ENCODE measurements around the gene RGL1. TPM values are rescaled to one million over a fixed set of nuclear protein-coding genes. Genes with fewer than 3 reads are reported as not detected.

RGL1 gene
- total RNA-seq, 1 donor from 2014 or later = 15.0 TPM

DNA sequence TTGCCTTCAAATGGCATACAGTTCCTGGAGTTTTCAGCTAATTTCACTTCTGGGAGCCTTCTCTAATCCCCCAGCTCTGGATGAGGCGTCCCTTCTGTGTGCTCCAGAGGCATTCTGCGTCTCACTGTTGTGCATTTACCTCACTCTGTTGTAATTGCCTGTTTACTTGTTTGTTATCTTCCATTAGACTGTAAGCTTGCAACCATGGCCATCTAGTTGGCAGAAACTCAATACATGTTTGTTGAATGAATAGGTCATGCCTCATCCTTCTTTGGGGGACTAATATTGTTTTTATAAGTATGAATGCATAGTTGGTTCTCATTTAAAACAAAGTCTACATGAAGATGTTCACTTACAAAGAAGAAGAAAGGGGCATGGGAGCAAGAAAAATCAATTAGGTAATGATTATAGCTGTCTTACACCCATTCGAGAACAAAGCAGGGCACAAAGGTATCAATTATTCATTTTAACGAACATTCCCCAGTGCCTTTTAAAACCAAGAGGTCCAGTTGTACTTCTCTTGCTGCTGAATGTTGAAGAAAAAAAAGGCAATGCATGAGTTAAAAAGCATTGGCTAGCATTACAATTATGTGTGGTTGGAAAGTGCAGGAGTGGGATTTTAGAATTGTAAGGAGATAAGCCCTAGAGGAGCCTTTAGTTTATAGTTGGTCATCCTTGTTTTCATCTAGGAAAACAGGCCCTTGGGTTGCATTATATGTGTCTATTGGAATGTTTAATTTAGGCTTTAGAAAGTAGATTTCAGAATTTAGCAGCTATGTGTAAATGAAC is 6.0 kb downstream of the RGL1 start:
- no peaks in the 10 kb centered on the region for H4K20me1 ChIP-seq (ENCODE audit: low read depth)
- Mint-ChIP-seq H3K36me3 (peaks cover 16% of the 10 kb centered on the region), H3K27me3 (ENCODE audit: insufficient read depth, low read depth) (no peaks in the 10 kb centered on the region), H3K27ac (no peak overlapping the region), H3K4me1 (peaks cover 72% of the 10 kb centered on the region), H3K9me3 (no peaks in the 10 kb centered on the region), H3K4me3 (no peak overlapping the region)
- DNase-seq (ENCODE audit: low spot score) = no peak
- no peak overlapping the region for H3K4me3 ChIP-seq
- H3K4me2 ChIP-seq = no peak overlapping the region
- no peaks in the 10 kb centered on the region for H3K36me3 ChIP-seq
- peak overlapping the region; percentile 21 for H3K27ac ChIP-seq
- H3K4me1 ChIP-seq = peaks cover 78% of the 10 kb centered on the region
- no peaks in the 10 kb centered on the region for H3K9me3 ChIP-seq (ENCODE audit: low read depth)
- peaks cover 86% of the 10 kb centered on the region for H3K79me2 ChIP-seq (ENCODE audit: low read depth)
- H2AFZ ChIP-seq (replicated peaks) = no peak overlapping the region
- peaks cover 51% of the 10 kb centered on the region for H3F3A ChIP-seq (ENCODE audit: low read depth)
- TF ChIP-seq EZH2 (IDR thresholded peaks at IDR 0.05) = no peak
- TF ChIP-seq EZH2phosphoT487 (IDR thresholded peaks at IDR 0.05) = no peak
- TF ChIP-seq, protein P1, sequence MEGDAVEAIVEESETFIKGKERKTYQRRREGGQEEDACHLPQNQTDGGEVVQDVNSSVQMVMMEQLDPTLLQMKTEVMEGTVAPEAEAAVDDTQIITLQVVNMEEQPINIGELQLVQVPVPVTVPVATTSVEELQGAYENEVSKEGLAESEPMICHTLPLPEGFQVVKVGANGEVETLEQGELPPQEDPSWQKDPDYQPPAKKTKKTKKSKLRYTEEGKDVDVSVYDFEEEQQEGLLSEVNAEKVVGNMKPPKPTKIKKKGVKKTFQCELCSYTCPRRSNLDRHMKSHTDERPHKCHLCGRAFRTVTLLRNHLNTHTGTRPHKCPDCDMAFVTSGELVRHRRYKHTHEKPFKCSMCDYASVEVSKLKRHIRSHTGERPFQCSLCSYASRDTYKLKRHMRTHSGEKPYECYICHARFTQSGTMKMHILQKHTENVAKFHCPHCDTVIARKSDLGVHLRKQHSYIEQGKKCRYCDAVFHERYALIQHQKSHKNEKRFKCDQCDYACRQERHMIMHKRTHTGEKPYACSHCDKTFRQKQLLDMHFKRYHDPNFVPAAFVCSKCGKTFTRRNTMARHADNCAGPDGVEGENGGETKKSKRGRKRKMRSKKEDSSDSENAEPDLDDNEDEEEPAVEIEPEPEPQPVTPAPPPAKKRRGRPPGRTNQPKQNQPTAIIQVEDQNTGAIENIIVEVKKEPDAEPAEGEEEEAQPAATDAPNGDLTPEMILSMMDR (IDR thresholded peaks at IDR 0.05) = no peak
- no peak overlapping the region for H3K9ac ChIP-seq
- H3K27me3 ChIP-seq = no peaks in the 10 kb centered on the region

DNA sequence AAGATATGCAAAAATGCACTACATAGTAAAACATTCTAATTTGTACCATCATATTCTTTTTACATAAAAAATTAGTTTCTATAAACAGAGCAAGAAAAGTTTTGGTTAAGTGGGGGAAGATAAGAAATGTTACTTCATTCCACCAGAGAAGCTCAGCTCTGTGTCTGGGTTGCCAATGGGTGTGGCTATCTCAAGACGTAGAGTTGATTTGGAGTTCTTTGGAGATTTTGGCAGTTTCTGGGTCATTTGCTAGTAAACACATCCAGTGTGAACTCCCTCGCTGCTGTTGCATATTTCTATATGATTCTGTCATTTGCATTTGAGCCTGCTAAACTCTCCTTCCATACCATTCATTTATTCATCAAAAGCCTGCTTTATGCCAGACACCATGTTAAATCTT is 7.2 kb downstream of the RGL1 start:
- Histone ChIP-seq H4K20me1 (ENCODE audit: low read depth) (peaks cover 6% of the 10 kb centered on the region), H3F3A (ENCODE audit: low read depth) (peaks cover 44% of the 10 kb centered on the region), H3K9ac (no peak overlapping the region), H3K27me3 (no peaks in the 10 kb centered on the region), H3K4me1 (peaks cover 78% of the 10 kb centered on the region), H3K27ac (no peak overlapping the region), H3K36me3 (no peaks in the 10 kb centered on the region), H3K79me2 (ENCODE audit: low read depth) (peaks cover 86% of the 10 kb centered on the region), H2AFZ (replicated peaks) (no peak overlapping the region), H3K9me3 (ENCODE audit: low read depth) (no peaks in the 10 kb centered on the region), H3K4me3 (no peak overlapping the region), H3K4me2 (peak overlapping the region; percentile 47)
- Mint-ChIP-seq H3K9me3 (no peaks in the 10 kb centered on the region), H3K4me3 (no peak overlapping the region), H3K4me1 (peaks cover 66% of the 10 kb centered on the region), H3K27me3 (ENCODE audit: insufficient read depth, low read depth) (no peaks in the 10 kb centered on the region), H3K36me3 (peaks cover 16% of the 10 kb centered on the region), H3K27ac (peak overlapping the region; percentile 90)
- no peak for DNase-seq (ENCODE audit: low spot score)
- TF ChIP-seq, protein P1 (IDR thresholded peaks at IDR 0.05) = no peak
- TF ChIP-seq EZH2 (IDR thresholded peaks at IDR 0.05) (no peak), EZH2phosphoT487 (IDR thresholded peaks at IDR 0.05) (no peak)

DNA sequence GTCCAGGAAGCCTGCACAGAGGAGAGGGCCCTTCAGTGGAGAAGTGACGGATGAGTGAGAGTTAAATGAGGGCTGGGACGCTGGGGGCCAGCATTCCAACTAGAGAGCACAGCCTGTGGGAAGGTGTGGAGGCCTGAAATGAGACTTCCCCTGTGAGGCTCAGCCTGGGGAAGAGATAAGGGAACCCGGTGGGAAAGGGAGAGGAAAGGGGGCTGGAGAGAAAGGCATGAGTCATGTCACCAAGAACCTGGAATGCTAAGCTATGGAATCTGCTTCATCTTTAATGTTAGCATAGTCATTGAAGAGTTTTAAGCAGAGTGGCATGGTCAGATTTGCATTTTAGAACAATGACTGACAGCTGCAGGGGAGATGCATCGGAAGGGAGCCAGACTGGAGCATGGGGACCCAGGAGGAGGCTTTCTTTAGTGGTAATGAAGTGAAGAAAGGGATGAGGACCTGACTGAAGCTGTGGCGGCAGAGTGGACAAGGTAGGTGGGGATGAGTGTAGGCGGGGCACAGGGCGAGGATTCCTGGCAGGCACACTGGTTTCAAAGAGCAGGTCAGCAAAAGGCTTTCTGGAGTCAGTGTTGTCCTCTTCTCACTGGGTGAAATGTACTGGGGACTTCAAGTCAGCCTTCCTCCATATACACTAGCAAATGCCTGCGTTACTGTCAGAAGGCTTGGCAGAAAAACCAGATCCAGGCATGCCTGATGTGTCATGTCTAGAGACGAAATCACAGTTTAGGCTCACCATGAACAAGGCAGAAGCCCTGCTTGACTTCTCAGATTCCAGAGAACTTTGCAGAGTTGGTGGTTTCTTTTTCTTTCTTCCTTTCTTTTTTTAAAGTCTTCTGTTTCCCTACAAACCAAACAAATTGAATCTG is 8.0 kb downstream of the RGL1 start:
- Histone ChIP-seq H3K4me3 (no peak overlapping the region), H3K36me3 (no peaks in the 10 kb centered on the region), H3K9ac (no peak overlapping the region), H3F3A (ENCODE audit: low read depth) (peaks cover 36% of the 10 kb centered on the region), H3K9me3 (ENCODE audit: low read depth) (no peaks in the 10 kb centered on the region), H3K4me2 (peak overlapping the region; percentile 47), H2AFZ (replicated peaks) (no peak overlapping the region), H3K4me1 (peaks cover 78% of the 10 kb centered on the region), H4K20me1 (ENCODE audit: low read depth) (peaks cover 7% of the 10 kb centered on the region), H3K27me3 (no peaks in the 10 kb centered on the region), H3K79me2 (ENCODE audit: low read depth) (peaks cover 83% of the 10 kb centered on the region), H3K27ac (peak overlapping the region; percentile 32)
- Mint-ChIP-seq H3K4me1 (peaks cover 66% of the 10 kb centered on the region), H3K36me3 (peaks cover 16% of the 10 kb centered on the region), H3K27ac (peak overlapping the region; percentile 90), H3K4me3 (peak overlapping the region; percentile 72), H3K9me3 (no peaks in the 10 kb centered on the region), H3K27me3 (ENCODE audit: insufficient read depth, low read depth) (no peaks in the 10 kb centered on the region)
- peak; percentile 52 for DNase-seq (ENCODE audit: low spot score)
- TF ChIP-seq EZH2 (IDR thresholded peaks at IDR 0.05) (no peak), EZH2phosphoT487 (IDR thresholded peaks at IDR 0.05) (no peak)
- TF ChIP-seq, protein P1 (IDR thresholded peaks at IDR 0.05) = no peak
